Mucosa of stomach (tissue), 1 donor: ENCODE data around the gene TOMT.

ENCODE experiments used
- H3K27me3 ChIP-seq: one replicate; pipeline ENCODE4 v1.7.0; 2013; ENCODE audit warnings: mild to moderate bottlenecking, low read length; ENCODE audit not compliant: control insufficient read depth, insufficient read depth
- H3K36me3 ChIP-seq: one replicate; pipeline ENCODE4 v1.7.0; 2013; ENCODE audit warnings: low read length; ENCODE audit not compliant: control insufficient read depth, insufficient read depth
- H3K4me1 ChIP-seq: one replicate; pipeline ENCODE4 v1.7.0; 2013; ENCODE audit warnings: mild to moderate bottlenecking, low read length; ENCODE audit not compliant: control insufficient read depth, insufficient read depth
- H3K4me3 ChIP-seq: one replicate; pipeline ENCODE4 v1.7.0; 2013; ENCODE audit warnings: low read length
- H3K9ac ChIP-seq: one replicate; pipeline ENCODE4 v1.7.0; 2013; ENCODE audit warnings: mild to moderate bottlenecking, low read length, moderate library complexity
- H3K9me3 ChIP-seq: one replicate; pipeline ENCODE4 v1.7.0; 2013; ENCODE audit warnings: mild to moderate bottlenecking, low read length, moderate library complexity; ENCODE audit not compliant: control insufficient read depth
- donor health status: Pancreatic carcinoma.

TOMT gene

DNA sequence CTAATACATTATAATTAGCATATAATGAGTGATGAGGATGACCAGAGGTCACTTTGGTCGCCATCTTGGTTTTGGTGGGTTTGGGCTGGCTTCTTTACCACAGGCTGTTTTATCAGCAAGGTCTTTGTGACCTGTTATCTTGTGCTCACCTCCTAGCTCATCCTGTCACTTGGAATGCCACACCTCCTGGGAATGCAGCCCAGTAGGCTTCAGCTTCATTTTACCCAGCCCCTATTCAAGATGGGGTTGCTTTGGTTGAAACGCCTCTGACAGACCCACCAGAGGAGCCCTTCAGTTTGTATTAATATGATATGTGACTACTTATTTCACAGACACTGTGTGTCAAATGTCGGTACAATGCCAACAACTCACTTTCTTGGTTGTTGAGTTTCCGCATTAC is 50.0 kb downstream of the TOMT start:
- H3K9me3 ChIP-seq = no peaks in the 10 kb centered on the region
- no peak overlapping the region for H3K9ac ChIP-seq
- no peaks in the 10 kb centered on the region for H3K36me3 ChIP-seq
- no peaks in the 10 kb centered on the region for H3K4me1 ChIP-seq
- H3K4me3 ChIP-seq = no peak overlapping the region
- H3K27me3 ChIP-seq = peaks cover 2% of the 10 kb centered on the region

DNA sequence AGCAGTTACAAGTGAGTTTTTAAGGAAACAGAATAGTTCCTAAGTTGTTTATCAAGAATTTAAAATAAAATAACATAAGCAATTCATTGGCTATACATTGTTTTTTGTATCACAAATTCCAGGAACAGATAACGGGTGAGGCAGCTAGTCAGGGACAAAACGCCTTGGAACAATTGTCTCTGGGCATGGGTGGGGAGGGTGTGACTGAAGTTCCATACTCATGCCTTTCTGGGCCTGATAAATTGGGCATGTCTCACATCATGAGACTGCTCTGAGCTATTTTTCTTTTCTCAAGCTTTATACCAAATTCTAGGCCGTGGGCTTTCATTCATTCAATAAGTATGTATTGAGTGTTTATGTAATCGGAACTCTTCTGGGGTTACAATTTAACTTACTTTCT is 51.4 kb downstream of the TOMT start:
- Histone ChIP-seq H3K4me1 (no peaks in the 10 kb centered on the region), H3K9ac (no peak overlapping the region), H3K9me3 (no peaks in the 10 kb centered on the region), H3K27me3 (peaks cover 2% of the 10 kb centered on the region), H3K4me3 (no peak overlapping the region), H3K36me3 (no peaks in the 10 kb centered on the region)
